Measurements from ENCODE around the gene MORN1. TPM values are rescaled to one million over a fixed set of nuclear protein-coding genes. Genes with fewer than 3 reads are reported as not detected.

MORN1 gene
- total and polyA plus RNA-seq, 11 donors: 2.2 to 8.2 (median 3.8) TPM

DNA sequence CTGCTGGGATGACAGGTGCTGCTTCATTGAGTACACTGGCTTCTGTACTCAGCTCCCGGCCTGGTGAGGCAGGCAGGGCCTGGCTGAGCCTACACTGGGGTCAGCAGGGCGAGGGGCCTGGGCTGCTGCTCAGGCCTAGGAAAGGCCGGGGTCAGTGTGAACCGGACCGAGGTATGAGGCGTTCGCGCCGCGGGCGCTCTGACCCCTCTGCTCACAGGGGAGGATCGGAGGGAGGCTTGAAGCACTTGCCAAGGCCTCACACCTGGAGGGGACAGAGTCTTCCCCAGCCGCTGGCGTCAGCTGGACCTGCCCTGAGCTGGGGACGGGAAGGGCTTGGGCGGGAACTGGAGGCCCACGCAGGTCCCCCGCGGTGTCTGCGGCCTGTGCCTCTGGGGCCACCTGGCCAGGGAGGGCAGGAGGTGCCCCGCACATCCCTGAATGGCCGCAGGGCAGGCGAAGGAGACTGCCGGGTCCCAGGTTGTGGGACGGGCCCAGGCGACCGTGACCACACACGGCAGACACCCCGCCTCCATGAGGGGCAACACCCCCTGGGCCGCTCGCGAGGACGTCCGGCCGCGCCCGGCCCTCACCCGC, 20.5 kb upstream of the MORN1 start:
- 4 to 14% (median 6%) methylated on average over 4 to 38 of the region's 38 CpGs for WGBS, 4 donors

DNA sequence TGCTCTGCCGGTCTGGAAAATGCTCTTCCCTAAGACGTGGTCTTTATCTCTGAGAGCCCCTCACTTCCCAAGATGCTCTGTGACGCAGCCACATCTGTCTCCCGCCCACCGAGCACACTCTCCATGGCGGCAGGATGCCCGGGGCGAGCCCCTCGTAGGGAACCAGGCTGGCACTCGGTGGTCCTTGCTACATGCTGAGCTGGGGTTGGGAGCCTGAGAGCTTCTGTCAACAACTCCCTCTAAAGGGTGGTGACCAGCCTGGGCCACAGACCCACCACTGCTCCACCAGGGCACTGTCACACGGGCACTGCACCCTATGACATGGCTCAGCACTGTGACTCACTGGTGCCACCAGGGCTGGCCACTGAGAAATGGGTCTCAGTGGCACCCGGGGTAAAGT, 18.4 kb upstream of the MORN1 start:
- H3K4me1 ChIP-seq: peaks cover 4 to 37% (median 26%) of the 10 kb centered on the region in 12 donors
- TF ChIP-seq, protein P1, sequence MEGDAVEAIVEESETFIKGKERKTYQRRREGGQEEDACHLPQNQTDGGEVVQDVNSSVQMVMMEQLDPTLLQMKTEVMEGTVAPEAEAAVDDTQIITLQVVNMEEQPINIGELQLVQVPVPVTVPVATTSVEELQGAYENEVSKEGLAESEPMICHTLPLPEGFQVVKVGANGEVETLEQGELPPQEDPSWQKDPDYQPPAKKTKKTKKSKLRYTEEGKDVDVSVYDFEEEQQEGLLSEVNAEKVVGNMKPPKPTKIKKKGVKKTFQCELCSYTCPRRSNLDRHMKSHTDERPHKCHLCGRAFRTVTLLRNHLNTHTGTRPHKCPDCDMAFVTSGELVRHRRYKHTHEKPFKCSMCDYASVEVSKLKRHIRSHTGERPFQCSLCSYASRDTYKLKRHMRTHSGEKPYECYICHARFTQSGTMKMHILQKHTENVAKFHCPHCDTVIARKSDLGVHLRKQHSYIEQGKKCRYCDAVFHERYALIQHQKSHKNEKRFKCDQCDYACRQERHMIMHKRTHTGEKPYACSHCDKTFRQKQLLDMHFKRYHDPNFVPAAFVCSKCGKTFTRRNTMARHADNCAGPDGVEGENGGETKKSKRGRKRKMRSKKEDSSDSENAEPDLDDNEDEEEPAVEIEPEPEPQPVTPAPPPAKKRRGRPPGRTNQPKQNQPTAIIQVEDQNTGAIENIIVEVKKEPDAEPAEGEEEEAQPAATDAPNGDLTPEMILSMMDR (IDR thresholded peaks at IDR 0.05): no peak
- no peak for TF ChIP-seq POLR2A (IDR thresholded peaks at IDR 0.05)
- 88 to 96% (median 92%) methylated on average over 7 to 12 of the region's 12 CpGs for WGBS, 4 donors
- H3K36me3 ChIP-seq: peaks cover 0 to 47% (median 33%) of the 10 kb centered on the region in 9 donors
- H3K9me3 ChIP-seq: no peaks in the 10 kb centered on the region
- H3K27ac ChIP-seq: peak overlapping the region in 1 of 12 donors; percentile 72
- no peak for ATAC-seq
- DNase-seq: no peak
- intact Hi-C loops (cut with DNase I): loop anchor here (5.0 to 10.0 kb wide), 6 partner anchors 118 to 1015 kb away; partner anchors contain the start of genes PANK4 (in 5 of the 10) and PRXL2B (in 1 of the 10)
- H3K4me3 ChIP-seq: no peak overlapping the region
- no peaks in the 10 kb centered on the region for H3K27me3 ChIP-seq

More for the DNA sequence above, 20.5 kb upstream of the MORN1 start:
- H3K4me1 ChIP-seq: peaks cover 4 to 37% (median 26%) of the 10 kb centered on the region in 12 donors
- H3K9me3 ChIP-seq: no peaks in the 10 kb centered on the region
- intact Hi-C loops (cut with DNase I): loop anchor here (2.0 to 10.0 kb wide), 10 partner anchors 115 to 1013 kb away; partner anchors contain the start of genes PANK4 (in 6 of the 10) and PRXL2B (in 2 of the 10)
- peak overlapping the region; percentile 67 to 98 (median 91) for H3K4me3 ChIP-seq
- H3K27ac ChIP-seq: peak overlapping the region; percentile 41 to 93 (median 86)
- DNase-seq (peak in 2 of 5 donors; percentile 60 to 73), ATAC-seq (peak; percentile 1 to 35 (median 16))
- no peak for TF ChIP-seq POLR2A (IDR thresholded peaks at IDR 0.05)
- TF ChIP-seq, protein P1 (IDR thresholded peaks at IDR 0.05): no peak
- H3K36me3 ChIP-seq: peaks cover 0 to 26% (median 11%) of the 10 kb centered on the region in 9 donors
- peaks cover 0 to 16% (median 9%) of the 10 kb centered on the region in 9 donors for H3K27me3 ChIP-seq

DNA sequence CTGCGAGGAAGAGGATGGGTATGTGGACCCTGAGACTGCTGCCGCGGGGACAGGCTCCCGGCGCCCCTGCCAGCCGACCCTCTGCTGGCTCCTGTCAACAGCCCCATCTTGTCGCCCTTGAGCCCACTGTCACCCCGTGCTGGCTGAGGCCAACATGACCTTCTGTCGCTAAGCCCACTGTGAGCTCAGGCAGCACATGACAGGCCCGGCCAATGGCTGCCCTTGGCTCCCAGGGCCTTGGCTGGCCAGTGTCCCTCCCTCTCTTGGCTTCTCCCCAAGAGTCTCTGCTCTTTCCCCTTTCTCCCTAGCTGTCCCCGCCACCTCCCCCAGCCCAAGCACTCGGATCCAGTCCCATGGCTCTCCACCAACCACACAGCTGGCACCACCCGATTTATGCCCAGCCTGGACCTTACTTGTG, 17.5 kb upstream of the MORN1 start:
- H3K9me3 ChIP-seq: no peaks in the 10 kb centered on the region
- no peaks in the 10 kb centered on the region for H3K27me3 ChIP-seq
- H3K4me3 ChIP-seq: peak overlapping the region in 5 of 12 donors; percentile 5 to 40 (median 31)
- intact Hi-C loops (cut with DNase I): no loop called here
- peaks cover 0 to 28% (median 17%) of the 10 kb centered on the region in 12 donors for H3K4me1 ChIP-seq
- DNase-seq (peak in 4 of 5 donors; percentile 36 to 63 (median 52)), ATAC-seq (peak in 2 of 4 donors; percentile 1 to 17)
- H3K27ac ChIP-seq: peak overlapping the region in 7 of 12 donors; percentile 6 to 72 (median 52)
- no peak for TF ChIP-seq POLR2A (IDR thresholded peaks at IDR 0.05)
- TF ChIP-seq, protein P1 (IDR thresholded peaks at IDR 0.05): no peak
- 42 to 65% (median 52%) methylated on average over 7 to 13 of the region's 13 CpGs for WGBS, 4 donors
- peaks cover 0 to 56% (median 41%) of the 10 kb centered on the region in 9 donors for H3K36me3 ChIP-seq

DNA sequence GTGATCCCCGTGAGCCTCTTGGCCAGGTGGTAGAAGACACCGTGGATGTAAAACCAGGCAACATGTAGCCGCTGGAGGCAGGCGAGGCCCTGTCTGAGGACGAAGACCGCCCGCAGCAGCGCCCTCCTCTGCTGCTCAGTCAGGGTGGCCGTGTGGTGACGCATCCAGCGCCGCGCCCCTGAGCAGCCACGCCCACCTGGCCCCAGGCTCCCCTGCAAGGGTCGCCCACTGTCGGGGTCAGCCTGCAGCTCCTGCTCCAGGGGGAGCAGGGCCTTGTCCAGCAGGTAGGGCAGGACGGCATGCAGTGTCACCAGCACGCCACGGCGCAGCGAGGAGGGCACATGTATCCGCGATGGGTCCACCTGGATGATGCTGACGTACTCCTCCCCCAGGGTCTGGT, 17.1 kb upstream of the MORN1 start:
- Histone ChIP-seq H3K4me3 (peak overlapping the region in 5 of 12 donors; percentile 5 to 40 (median 31)), H3K27ac (peak overlapping the region in 7 of 12 donors; percentile 6 to 72 (median 52)), H3K27me3 (no peaks in the 10 kb centered on the region), H3K4me1 (peaks cover 0 to 24% (median 14%) of the 10 kb centered on the region in 12 donors), H3K36me3 (peaks cover 0 to 60% (median 45%) of the 10 kb centered on the region in 9 donors), H3K9me3 (no peaks in the 10 kb centered on the region)
- no peak for DNase-seq
- TF ChIP-seq POLR2A (IDR thresholded peaks at IDR 0.05): no peak
- TF ChIP-seq, protein P1 (IDR thresholded peaks at IDR 0.05): no peak
- 81 to 95% (median 85%) methylated on average over 9 to 24 of the region's 24 CpGs; no CpG with 5 or more reads in 1 of the 4 donors for WGBS, 4 donors
- no peak for ATAC-seq
- intact Hi-C loops (cut with DNase I): no loop called here
